Neural progenitor cell (in vitro differentiated cells): ENCODE measurements around the gene GULP1. TPM values are rescaled to one million over a fixed set of nuclear protein-coding genes. Genes with fewer than 3 reads are reported as not detected.
"Not testable (repeated sequence)": the region's sequence is repeated elsewhere in the genome, so short reads cannot be mapped to it uniquely, and the experiment has no call there.

Source experiments
- DNase-seq: peaks from one replicate; pipeline ENCODE4 v3.0.0-alpha.2; 2016; ENCODE audit warnings: low spot score
- H2AFZ ChIP-seq: fragments of 200-600 bp; sonication (generic); replicated peaks from 2 replicates; pipeline ENCODE4 v1.6.1; 2016; ENCODE audit warnings: antibody characterized with exemption
- H3F3A ChIP-seq: fragments of 200-600 bp; sonication (generic); 2 replicates; pipeline ENCODE4 v1.6.1; 2016; ENCODE audit warnings: antibody characterized with exemption, low read depth
- H3K27ac ChIP-seq: fragments of 200-600 bp; sonication (generic); 2 replicates; pipeline ENCODE4 v1.5.1; 2016; ENCODE audit warnings: mild to moderate bottlenecking
- H3K27me3 ChIP-seq: fragments of 200-600 bp; sonication (generic); 2 replicates; pipeline ENCODE4 v1.6.1; 2016; ENCODE audit warnings: mild to moderate bottlenecking, moderate library complexity
- H3K36me3 ChIP-seq: fragments of 200-600 bp; sonication (generic); 2 replicates; pipeline ENCODE4 v1.5.1; 2016
- H3K4me1 ChIP-seq: fragments of 200-600 bp; sonication (generic); 2 replicates; pipeline ENCODE4 v1.6.1; 2016; ENCODE audit warnings: mixed run types
- H3K4me2 ChIP-seq: fragments of 200-600 bp; sonication (generic); 2 replicates; pipeline ENCODE4 v1.6.1; 2016
- H3K4me3 ChIP-seq: fragments of 200-600 bp; sonication (generic); 2 replicates; pipeline ENCODE4 v1.5.1; 2016
- H3K79me2 ChIP-seq: fragments of 200-600 bp; sonication (generic); 2 replicates; pipeline ENCODE4 v1.6.1; 2016; ENCODE audit warnings: low read depth
- H3K9ac ChIP-seq: fragments of 200-600 bp; sonication (generic); 2 replicates; pipeline ENCODE4 v1.6.1; 2016
- H3K9me3 ChIP-seq: fragments of 200-600 bp; sonication (generic); 2 replicates; pipeline ENCODE4 v1.5.1; 2016; ENCODE audit warnings: low read depth
- H4K20me1 ChIP-seq: fragments of 200-600 bp; sonication (generic); 2 replicates; pipeline ENCODE4 v1.6.1; 2016; ENCODE audit warnings: low read depth
- H3K27ac Mint-ChIP-seq: 3 replicates; pipeline ENCODE4 v1.8.0; 2021; ENCODE audit warnings: mixed read lengths
- H3K27me3 Mint-ChIP-seq: 2 replicates; pipeline ENCODE4 v1.8.0; 2022; ENCODE audit warnings: low read depth, mild to moderate bottlenecking, inconsistent platforms, moderate library complexity, mixed read lengths; ENCODE audit not compliant: insufficient read depth
- H3K36me3 Mint-ChIP-seq: 3 replicates; pipeline ENCODE4 v1.8.0; 2021; ENCODE audit warnings: mixed read lengths
- H3K4me1 Mint-ChIP-seq: 3 replicates; pipeline ENCODE4 v1.8.0; 2021; ENCODE audit warnings: mixed read lengths
- H3K4me3 Mint-ChIP-seq: 3 replicates; pipeline ENCODE4 v1.8.0; 2021; ENCODE audit warnings: mild to moderate bottlenecking, moderate library complexity, mixed read lengths
- H3K9me3 Mint-ChIP-seq: 3 replicates; pipeline ENCODE4 v1.8.0; 2020; ENCODE audit warnings: mixed read lengths
- EZH2 ChIP-seq: fragments of 200-600 bp; sonication (generic); IDR thresholded peaks from 2 replicates; pipeline ENCODE4 v1.6.1; 2017; ENCODE audit warnings: antibody characterized with exemption, mild to moderate bottlenecking, moderate library complexity
- EZH2phosphoT487 ChIP-seq: fragments of 200-600 bp; sonication (generic); IDR thresholded peaks from 2 replicates; pipeline ENCODE4 v1.6.1; 2017; ENCODE audit warnings: antibody characterized with exemption
- total RNA-seq: library from RNA; depleted of rRNA; stranded (reverse); fragments of >200 nt; gene quantifications from 2 replicates; pipeline ENCODE4 v1.2.3, GENCODE V29; 2015; ENCODE audit warnings: low replicate concordance
- TF ChIP-seq, protein P1 (sequence below): fragments of 200-600 bp; sonication (generic); IDR thresholded peaks from 2 replicates; pipeline ENCODE4 v1.5.1; 2017; ENCODE audit warnings: antibody characterized with exemption, mild to moderate bottlenecking

Gene GULP1
- total RNA-seq, 1 donor from 2014 or later = 154 TPM

DNA sequence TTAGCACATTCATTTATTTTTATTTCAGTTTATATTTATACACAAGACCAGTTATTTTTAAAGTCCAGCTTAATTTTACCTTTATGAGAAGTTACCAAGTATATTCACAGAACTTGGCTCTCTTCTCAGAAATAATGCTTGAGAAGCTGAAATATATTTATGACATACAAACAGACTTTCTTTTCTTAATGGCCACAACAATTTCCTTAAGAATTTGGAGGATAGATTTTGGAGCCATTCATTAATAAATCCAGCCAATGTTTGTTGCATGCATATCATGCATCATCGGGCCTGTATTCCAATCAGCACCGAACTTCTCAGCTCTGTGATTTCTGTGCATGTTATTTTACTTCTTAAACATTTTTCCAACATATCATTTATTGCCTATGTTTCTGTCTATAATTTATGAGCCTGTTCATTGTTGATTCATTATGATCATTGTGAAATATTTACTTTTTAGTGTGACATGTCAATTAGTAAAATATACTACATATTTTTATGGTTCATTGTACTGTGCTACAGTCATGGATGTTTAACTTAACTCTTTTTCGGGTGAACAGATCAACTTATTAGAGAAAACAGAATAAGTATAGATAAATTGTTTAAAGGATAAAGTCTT, 3.5 kb downstream of the GULP1 start:
- H3K27ac Mint-ChIP-seq = peak overlapping the region; percentile 86
- no peaks in the 10 kb centered on the region for H3K27me3 Mint-ChIP-seq
- Histone ChIP-seq H3K27ac (peak overlapping the region; percentile 77), H3K9ac (no peak overlapping the region), H3K79me2 (peaks cover 93% of the 10 kb centered on the region), H3K4me3 (peak overlapping the region; percentile 97), H3K4me1 (peaks cover 54% of the 10 kb centered on the region), H4K20me1 (peaks cover 5% of the 10 kb centered on the region), H2AFZ (no peak overlapping the region), H3K36me3 (no peaks in the 10 kb centered on the region), H3F3A (peaks cover 37% of the 10 kb centered on the region), H3K4me2 (peak overlapping the region; percentile 96), H3K27me3 (no peaks in the 10 kb centered on the region), H3K9me3 (no peaks in the 10 kb centered on the region)
- TF ChIP-seq, protein P1, sequence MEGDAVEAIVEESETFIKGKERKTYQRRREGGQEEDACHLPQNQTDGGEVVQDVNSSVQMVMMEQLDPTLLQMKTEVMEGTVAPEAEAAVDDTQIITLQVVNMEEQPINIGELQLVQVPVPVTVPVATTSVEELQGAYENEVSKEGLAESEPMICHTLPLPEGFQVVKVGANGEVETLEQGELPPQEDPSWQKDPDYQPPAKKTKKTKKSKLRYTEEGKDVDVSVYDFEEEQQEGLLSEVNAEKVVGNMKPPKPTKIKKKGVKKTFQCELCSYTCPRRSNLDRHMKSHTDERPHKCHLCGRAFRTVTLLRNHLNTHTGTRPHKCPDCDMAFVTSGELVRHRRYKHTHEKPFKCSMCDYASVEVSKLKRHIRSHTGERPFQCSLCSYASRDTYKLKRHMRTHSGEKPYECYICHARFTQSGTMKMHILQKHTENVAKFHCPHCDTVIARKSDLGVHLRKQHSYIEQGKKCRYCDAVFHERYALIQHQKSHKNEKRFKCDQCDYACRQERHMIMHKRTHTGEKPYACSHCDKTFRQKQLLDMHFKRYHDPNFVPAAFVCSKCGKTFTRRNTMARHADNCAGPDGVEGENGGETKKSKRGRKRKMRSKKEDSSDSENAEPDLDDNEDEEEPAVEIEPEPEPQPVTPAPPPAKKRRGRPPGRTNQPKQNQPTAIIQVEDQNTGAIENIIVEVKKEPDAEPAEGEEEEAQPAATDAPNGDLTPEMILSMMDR = no peak
- TF ChIP-seq EZH2phosphoT487 = no peak
- no peak for TF ChIP-seq EZH2
- peak overlapping the region; percentile 97 for H3K4me3 Mint-ChIP-seq
- DNase-seq = no peak
- peaks cover 15% of the 10 kb centered on the region for H3K36me3 Mint-ChIP-seq
- peaks cover 26% of the 10 kb centered on the region for H3K4me1 Mint-ChIP-seq
- peaks cover 11% of the 10 kb centered on the region for H3K9me3 Mint-ChIP-seq

- Mint-ChIP-seq H3K9me3 (peaks cover 19% of the 10 kb centered on the region), H3K27me3 (no peaks in the 10 kb centered on the region), H3K36me3 (peaks cover 21% of the 10 kb centered on the region), H3K4me1 (peaks cover 21% of the 10 kb centered on the region), H3K4me3 (no peak overlapping the region), H3K27ac (no peak overlapping the region)
- Histone ChIP-seq H3K4me2 (no peak overlapping the region), H3F3A (peaks cover 38% of the 10 kb centered on the region), H3K4me1 (peaks cover 62% of the 10 kb centered on the region), H3K27ac (no peak overlapping the region), H3K4me3 (no peak overlapping the region), H3K9me3 (no peaks in the 10 kb centered on the region), H2AFZ (no peak overlapping the region), H4K20me1 (peaks cover 20% of the 10 kb centered on the region), H3K36me3 (no peaks in the 10 kb centered on the region), H3K79me2 (peaks cover 100% of the 10 kb centered on the region), H3K9ac (no peak overlapping the region), H3K27me3 (no peaks in the 10 kb centered on the region)
- DNase-seq = no peak
- TF ChIP-seq, protein P1 = no peak
- no peak for TF ChIP-seq EZH2
- TF ChIP-seq EZH2phosphoT487 = no peak
Observed at GRCh38 chr2:188297978-188298377, 6.3 kb downstream of the GULP1 start.

DNA sequence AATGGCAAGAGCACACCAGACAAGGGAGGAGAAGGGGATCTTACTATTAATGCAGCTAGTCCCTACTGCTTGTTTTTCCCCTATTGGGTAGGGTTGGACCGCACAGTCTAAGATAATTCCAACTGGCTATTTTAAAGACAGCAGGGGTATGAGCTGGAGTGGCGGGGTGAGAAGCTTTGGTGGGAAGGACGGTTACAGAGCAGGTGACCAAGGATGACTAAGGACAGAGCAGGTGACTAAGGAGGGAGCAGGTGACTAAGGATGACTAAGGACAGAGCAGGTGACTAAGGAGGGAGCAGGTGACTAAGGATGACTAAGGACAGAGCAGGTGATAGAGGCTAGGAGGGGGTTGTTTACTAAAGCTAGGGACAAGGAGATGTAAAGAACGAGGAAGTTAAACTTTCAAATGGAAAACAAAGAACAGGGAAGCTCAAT, 7.3 kb downstream of the GULP1 start:
- Mint-ChIP-seq H3K36me3 (peaks cover 23% of the 10 kb centered on the region), H3K9me3 (peaks cover 28% of the 10 kb centered on the region), H3K4me1 (peaks cover 31% of the 10 kb centered on the region)
- Histone ChIP-seq H3K27ac (peak overlapping the region; percentile 30), H3K4me1 (peaks cover 66% of the 10 kb centered on the region), H4K20me1 (peaks cover 23% of the 10 kb centered on the region), H3F3A (peaks cover 38% of the 10 kb centered on the region), H3K79me2 (peaks cover 100% of the 10 kb centered on the region), H3K4me2 (peak overlapping the region; percentile 39)
- not testable (repeated sequence) for H3K27me3 Mint-ChIP-seq, H3K9me3 ChIP-seq, H3K36me3 ChIP-seq, H2AFZ ChIP-seq, H3K4me3 Mint-ChIP-seq, H3K27ac Mint-ChIP-seq, H3K9ac ChIP-seq, H3K4me3 ChIP-seq, H3K27me3 ChIP-seq
- DNase-seq = peak; percentile 2

GRCh38 chr2:188303363-188304031, 11.8 kb downstream of the GULP1 start:
- H3K4me3 Mint-ChIP-seq = no peak overlapping the region

More at GRCh38 chr2:188303363-188304031, 11.8 kb downstream of the GULP1 start:
- H3K36me3 ChIP-seq = no peaks in the 10 kb centered on the region
- H3F3A ChIP-seq = peaks cover 46% of the 10 kb centered on the region
- peaks cover 46% of the 10 kb centered on the region for H3K36me3 Mint-ChIP-seq
- H3K4me3 ChIP-seq = no peak overlapping the region
- peaks cover 35% of the 10 kb centered on the region for H4K20me1 ChIP-seq
- H3K27me3 ChIP-seq = no peaks in the 10 kb centered on the region
- H3K9ac ChIP-seq = no peak overlapping the region
- H3K79me2 ChIP-seq = peaks cover 100% of the 10 kb centered on the region
- peak overlapping the region; percentile 48 for H3K4me2 ChIP-seq
- H3K4me1 Mint-ChIP-seq = peaks cover 21% of the 10 kb centered on the region
- H3K4me1 ChIP-seq = peaks cover 69% of the 10 kb centered on the region
- H3K27ac ChIP-seq = peak overlapping the region; percentile 19
- H3K27me3 Mint-ChIP-seq = peaks cover 2% of the 10 kb centered on the region
- no peak for TF ChIP-seq EZH2phosphoT487
- TF ChIP-seq, protein P1 = no peak
- TF ChIP-seq EZH2 = no peak
- H3K9me3 Mint-ChIP-seq = peaks cover 54% of the 10 kb centered on the region
- peak overlapping the region; percentile 93 for H3K27ac Mint-ChIP-seq
- H2AFZ ChIP-seq = no peak overlapping the region
- H3K9me3 ChIP-seq = no peaks in the 10 kb centered on the region
- peak; percentile 73 for DNase-seq
